NCI-H2081 (cell line): ENCODE measurements around the gene PRSS33.

Experiments
- DNase-seq, 2 experiments: peaks; one replicate each; lab custom pipeline; 2025; lab: John Stamatoyannopoulos, UW

PRSS33 gene

DNA sequence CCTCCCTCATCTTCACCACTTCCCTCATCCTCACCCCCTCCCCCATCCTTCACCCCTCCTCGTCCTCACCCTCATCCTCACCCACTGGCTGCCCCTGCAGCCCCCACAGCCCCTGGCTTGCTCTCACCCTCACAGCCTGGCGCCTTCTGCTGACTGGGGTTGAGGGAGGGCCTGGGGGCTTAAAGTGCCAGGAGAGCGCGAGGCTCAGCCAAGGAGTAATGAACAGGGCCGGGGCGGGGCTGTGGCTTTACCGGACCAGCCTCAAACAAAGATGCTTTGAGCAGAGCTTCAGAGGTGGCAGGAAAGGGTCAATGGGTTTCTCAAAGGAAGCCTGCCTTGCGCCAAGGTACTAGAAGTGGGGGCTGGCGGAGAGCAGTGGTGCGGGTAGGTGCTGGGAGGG lies at the start of gene PRSS33:
TSS of gene PRSS33 (minus strand) at position 155 of the 400 bp plus-strand sequence. CDS start 1,013 bp downstream, outside the sequence.
- DNase-seq = no peak

DNA sequence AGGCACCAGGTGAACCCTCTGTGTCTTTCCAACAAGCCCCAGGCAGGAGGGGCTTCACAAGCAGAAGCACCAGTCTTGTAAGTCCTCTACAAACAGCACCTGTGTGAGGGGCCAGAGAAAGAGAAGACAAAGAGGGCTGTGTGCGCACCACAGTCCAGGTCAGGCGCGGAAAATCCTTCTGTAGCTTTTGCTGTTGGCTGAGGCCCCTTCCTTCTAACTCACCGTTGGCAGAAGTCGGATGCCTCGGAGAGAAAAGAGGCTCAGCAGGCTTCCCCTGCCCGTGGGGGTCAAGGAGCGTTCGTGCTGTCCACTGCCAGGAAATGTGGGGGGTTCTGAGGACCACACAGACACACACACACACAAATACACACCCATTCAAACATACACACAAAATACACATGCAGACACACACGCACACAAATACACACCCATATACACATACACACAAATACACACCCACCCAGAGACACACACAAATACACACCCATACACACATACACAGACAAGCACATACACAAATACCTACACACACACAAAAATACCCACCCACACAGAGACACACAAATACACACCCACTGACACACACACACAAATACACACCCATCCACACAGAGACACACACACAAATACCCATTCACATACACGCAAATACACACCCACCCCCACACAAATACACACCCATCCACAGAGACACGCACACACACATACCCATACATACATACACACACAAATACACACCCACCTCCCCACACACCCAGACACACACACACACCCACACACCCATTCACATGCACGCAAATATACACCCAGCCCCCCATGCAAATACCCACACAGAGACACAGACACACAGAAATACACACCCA lies 49.5 kb upstream of the PRSS33 start:
- DNase-seq = no peak

DNA sequence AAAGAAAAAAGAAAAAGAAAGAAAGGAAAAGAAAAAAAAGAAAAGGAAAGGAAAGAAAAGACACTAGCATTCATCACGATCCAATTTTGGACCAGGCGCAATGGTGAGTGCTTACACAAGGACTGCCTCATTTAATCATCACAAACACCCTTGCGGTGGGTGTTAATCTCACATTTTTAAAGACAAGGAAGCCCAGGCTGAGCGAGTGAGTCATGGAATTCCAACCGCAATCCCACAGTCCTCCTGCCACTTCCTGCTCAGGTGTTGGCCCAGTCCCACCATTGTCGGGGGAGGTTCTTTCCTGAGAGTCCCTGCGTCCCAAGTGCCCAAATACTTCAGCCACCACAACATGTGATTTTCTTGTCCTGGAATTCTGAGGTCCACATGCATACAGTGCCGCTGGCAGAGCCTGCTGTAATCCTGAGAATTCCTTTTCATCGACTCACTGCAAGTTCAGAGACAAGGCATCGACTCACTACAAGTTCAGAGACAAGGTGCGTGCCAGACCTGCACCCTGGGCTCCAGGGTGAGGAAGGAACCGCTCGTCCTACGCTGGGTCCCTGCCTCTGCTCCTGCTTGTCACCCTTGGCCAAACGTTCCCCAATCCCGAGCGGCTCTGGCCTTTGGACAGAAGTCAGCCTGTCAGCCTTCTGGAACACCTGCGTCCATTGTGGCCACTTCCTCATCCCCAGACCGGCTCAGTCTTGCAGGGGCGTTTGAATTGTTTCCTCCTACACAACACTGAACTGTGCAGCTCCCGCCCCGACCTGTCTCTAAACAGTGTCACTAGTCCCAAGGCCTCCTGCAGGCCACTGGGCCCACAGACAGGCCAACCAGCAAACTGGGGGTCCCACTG lies 48.5 kb upstream of the PRSS33 start:
- DNase-seq = no peak

DNA sequence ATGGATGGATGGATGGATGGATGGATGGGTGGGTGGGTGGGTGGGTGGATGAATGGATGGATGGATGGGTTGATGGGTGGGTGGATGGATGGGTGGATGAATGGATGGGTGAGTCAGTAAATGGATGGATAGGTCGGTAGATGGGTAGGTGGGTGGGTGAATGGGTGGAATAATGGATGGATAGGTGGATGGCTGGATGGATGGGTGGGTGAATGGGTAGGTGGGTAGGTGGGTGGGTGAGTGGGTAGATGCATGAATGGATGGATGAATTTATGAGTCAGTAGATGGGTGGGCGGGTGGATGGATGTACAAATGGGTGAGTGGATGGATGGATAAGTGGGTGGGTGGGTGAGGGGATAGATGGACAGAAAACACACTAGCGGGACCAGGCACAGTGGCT lies 47.6 kb upstream of the PRSS33 start:
- no peak for DNase-seq

GRCh38 chr16:2833776-2834175 lies 46.4 kb upstream of the PRSS33 start:
- no peak for DNase-seq

DNA sequence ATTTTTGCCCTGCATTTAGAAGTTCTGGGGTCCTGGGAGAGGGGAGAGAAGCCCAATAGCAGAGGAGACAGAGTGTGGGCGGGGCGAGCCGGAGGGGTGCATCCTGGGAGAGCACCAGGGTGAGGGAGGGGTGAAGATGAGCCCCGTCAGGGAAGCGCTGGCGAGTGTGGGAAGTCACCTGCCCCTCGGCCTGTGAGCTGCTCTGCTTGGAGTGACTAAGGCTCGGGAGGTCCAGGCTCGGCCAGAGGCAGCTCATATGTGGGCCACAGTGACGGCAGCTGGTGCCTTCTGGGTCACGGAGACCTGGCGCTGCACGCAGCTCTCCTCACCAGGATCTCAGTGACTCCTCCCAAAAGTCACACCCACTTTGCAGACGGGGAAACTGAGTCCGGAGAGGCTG lies 43.8 kb upstream of the PRSS33 start:
- DNase-seq = no peak

DNA sequence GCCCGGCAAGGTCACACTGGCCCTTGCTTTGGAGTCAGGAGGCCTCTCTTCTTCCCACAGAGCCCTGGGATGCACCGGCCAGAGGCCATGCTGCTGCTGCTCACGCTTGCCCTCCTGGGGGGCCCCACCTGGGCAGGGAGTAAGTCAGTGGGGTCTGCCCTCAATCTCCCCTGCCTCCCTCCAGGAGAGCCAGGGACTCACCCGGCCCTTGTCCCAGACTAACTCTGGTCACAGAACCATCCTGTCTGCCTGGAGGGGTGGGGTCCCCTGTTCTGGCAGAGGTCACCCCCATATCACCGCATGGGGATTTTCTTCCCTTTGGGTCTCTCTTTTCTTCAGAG lies 43.0 kb upstream of the PRSS33 start:
- no peak for DNase-seq

DNA sequence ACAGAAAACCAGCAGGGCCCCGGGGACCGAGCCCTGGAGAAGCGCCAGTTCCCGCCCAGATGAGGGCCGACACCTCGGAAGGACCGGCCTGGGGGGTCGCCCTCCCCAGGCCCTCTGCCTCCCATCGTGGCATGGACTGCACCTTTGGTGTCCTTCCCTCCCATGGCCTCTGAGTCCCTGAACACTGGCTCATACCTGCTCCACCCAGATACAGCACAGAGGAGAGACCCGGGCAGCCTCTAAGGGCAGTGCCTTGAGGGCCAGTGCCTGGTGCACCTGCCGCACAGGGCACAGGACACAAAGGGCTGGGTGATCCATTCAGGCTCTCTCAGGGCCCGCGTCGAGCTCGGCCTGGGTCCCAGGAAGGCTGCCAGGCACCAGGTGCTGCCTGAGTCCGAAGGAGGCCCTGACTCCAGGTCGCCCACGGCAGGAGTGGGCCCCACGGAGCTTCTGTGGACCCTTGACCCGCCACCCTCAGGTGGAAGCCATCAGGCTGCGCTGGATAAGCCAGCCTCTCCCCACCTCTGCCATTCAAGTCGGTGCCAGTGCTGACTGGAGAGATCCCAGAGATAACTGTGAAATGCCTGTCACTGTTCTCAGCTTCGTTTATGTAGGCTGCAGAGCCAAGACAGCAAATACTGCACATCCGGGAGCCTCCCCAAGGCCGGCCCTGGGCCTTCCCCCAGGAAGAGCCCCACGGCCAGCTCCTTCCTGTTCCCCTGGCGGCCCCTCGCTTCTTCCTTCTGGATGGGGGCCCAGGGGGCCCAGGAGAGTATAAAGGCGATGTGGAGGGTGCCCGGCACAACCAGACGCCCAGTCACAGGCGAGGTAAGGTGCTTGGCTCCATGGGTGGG lies 42.4 kb upstream of the PRSS33 start, which contains the start of gene ZG16B:
TSS of gene ZG16B (plus strand) at position 803 of the 854 bp plus-strand sequence. CDS start 139 bp downstream, outside the sequence.
- no peak for DNase-seq

DNA sequence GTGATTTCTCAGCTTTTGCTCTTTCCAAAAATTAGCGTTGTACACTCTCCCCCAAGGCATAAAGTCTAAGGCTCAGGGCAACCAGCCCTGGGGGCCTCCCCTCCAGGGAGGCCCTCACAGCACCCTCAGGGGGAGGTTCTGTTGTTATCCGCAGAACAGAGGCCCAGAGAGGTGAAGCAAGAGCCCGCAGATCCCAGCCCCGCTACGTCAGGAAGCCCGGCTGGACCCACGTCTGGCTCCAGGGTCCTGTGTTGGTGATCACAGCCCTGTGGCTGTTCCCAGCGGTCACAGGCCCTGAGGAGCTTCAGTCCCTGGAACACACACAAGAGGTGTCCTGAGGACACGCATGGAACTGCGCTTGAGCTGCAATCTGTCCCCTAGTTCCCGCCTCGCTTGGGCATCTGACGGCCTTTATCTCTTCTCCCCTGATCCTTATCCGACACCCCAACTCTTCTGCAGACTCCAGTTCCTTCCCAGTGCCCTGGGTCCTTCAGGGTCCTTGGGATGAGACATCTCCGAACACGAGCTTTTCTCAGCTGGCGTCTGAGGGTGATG lies 41.6 kb upstream of the PRSS33 start:
- no peak for DNase-seq

- no peak for DNase-seq
Observed at GRCh38 chr16:2828521-2828840, 41.1 kb upstream of the PRSS33 start.

GRCh38 chr16:2827831-2828520 lies 40.6 kb upstream of the PRSS33 start:
- no peak for DNase-seq

GRCh38 chr16:2827374-2827791 lies 40.0 kb upstream of the PRSS33 start:
- DNase-seq = no peak

- DNase-seq = no peak
Observed at GRCh38 chr16:2826591-2827373, 39.4 kb upstream of the PRSS33 start.

DNA sequence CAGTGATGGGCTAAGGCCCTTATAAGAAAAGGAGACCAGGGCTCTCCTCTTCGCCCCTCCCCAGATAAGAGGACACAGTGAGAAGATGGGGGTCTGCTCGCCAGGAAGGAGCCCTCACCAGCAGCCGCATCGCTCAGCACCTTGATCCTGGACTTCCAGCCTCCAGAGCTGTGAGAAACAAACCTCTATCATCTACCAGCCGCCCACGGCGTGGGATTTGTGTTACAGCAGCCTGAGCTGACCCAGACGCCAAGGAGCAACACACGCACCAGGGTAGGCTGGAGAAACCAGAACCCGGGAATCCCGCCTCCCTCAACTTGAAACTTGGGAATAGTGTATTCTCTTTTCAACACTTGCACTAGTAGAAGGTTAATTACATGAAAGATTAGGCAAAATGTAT lies 38.5 kb upstream of the PRSS33 start:
- DNase-seq = no peak

- DNase-seq = no peak
Observed at GRCh38 chr16:2825049-2825742, 37.8 kb upstream of the PRSS33 start.

DNA sequence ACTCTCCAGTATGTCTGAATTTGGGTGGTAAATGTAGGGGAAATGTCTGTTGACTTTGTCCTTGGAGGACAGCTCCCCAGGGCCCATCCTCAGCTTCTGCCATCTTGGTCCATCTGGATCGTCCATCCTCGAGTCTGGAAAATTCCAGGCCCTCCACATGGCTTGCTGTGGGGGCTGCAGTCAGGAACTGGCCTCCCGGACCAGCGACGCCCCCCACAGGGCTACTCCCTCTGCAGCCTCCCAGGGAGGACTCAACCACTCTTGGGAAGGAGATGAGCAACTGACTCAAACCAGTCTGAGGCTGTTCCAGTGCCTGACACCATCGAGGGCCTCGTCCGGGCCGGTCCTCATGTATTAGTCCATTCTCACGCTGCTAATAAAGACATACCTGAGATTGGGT lies 37.3 kb upstream of the PRSS33 start:
- no peak for DNase-seq

GRCh38 chr16:2822496-2822895 lies 35.1 kb upstream of the PRSS33 start:
- DNase-seq = no peak

DNA sequence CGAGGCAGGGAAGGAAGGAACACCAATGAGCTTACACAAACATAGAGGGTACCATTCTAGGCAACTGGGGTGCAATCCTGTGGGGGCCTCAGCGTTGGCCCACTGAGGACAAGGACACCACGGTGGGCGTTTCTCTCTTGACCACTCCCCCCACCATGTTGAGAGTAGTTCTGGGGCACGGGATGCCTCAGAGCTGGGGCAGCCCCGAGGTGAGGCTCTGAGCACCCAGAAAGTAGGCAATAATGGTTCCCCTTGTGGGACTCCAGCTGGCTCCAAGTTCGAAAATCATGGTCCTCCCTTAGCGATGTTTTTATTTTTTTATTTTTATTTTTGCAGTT lies 34.8 kb upstream of the PRSS33 start:
- DNase-seq = no peak

DNA sequence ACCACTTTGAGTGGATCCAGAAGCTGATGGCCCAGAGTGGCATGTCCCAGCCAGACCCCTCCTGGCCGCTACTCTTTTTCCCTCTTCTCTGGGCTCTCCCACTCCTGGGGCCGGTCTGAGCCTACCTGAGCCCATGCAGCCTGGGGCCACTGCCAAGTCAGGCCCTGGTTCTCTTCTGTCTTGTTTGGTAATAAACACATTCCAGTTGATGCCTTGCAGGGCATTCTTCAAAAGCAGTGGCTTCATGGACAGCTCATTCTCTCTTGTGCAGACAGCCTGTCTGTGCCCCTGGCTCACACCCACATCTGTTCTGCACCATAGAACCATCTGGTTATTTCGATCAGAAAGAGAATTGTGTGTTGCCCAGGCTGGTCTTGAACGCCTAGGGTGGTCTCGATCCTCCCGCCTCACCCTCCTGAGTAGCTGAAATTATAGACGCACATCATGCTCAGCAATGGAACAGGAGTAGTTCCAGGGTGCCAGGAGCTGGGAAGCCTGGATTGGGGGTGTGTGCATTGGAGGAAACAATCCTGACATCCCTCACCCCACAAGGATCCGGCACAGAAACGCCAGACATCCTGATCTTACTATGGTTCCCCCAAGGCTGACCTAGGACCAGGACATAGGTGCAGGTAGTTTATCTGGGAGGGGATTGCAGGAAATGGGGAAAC lies 34.3 kb upstream of the PRSS33 start:
- no peak for DNase-seq
